ENCODE results near the gene SAMD8. TPM values are rescaled to one million over a fixed set of nuclear protein-coding genes. Genes with fewer than 3 reads are reported as not detected.
"Not testable (repeated sequence)": the region's sequence is repeated elsewhere in the genome, so short reads cannot be mapped to it uniquely, and the experiment has no call there.

Gene SAMD8
- total RNA-seq, 1 experiment from 2014 or later = 23.6 TPM

DNA sequence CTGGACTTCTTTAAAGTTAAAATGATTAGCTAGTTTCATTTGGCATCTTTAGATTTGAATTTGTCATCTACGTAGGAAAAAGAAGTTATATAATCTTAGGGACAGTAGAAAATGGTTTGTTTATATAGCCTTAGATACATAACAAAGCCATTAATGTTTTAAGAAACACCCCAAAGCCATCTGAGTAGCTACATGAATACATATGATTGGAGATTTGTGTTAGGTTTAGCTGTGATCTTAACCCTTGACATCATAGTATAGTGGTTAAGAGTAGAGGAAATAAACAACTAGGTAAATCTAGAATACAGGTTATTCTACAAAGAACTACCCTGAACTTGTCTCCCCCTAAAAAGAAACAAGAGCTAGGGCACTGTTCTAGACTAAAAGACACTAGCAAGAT lies 18.1 kb downstream of the SAMD8 start:
- TF ChIP-seq CEBPB (IDR thresholded peaks at IDR 0.05; ENCODE audit: low read depth) = no peak
- no peak for TF ChIP-seq EZH2phosphoT487 (IDR thresholded peaks at IDR 0.05; ENCODE audit: borderline replicate concordance)
- TF ChIP-seq TCF7L2 (IDR thresholded peaks at IDR 0.05; ENCODE audit: borderline replicate concordance, extremely low read depth, insufficient read depth, insufficient read length) = no peak
- TF ChIP-seq ZNF274 (IDR thresholded peaks at IDR 0.05; ENCODE audit: low read depth, low read length) = no peak
- TF ChIP-seq ZFX (IDR thresholded peaks at IDR 0.05) = no peak
- no peak for TF ChIP-seq FOSL1 (IDR thresholded peaks at IDR 0.05; ENCODE audit: low read depth)
- TF ChIP-seq EZH2 (IDR thresholded peaks at IDR 0.05) = no peak
- TF ChIP-seq, protein P1, sequence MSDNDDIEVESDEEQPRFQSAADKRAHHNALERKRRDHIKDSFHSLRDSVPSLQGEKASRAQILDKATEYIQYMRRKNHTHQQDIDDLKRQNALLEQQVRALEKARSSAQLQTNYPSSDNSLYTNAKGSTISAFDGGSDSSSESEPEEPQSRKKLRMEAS (IDR thresholded peaks at IDR 0.05) = no peak
- TF ChIP-seq RAD21 (IDR thresholded peaks at IDR 0.05; ENCODE audit: low read depth) = no peak
- ATAC-seq = no peak

DNA sequence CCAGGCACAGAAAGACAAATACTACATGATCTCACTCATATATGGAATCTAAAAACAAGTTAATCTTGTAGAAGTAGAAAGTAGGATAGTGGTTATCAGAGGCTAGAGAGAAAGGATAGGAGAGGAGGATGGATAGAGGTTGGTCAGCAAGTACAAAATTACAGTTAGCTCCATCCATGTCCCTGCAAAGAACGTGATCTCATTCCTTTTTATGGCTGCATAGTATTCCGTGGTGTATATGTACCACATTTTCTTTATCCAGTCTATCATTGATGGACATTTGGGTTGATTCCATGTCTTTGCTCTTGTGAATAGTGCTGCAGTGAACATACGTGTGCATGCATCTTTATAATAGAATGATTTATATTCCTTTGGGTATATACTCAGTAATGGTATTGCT lies 22.2 kb downstream of the SAMD8 start:
- CTCF ChIA-PET; H4K20me1 ChIP-seq (ENCODE audit: insufficient read depth); H3K9me3 ChIP-seq (ENCODE audit: control insufficient read depth in 1 of 2, insufficient read depth in 1 of 2, low read depth in 1 of 2, low read length in 2 of 2): not testable (repeated sequence)

More for the DNA sequence above, 18.1 kb downstream of the SAMD8 start:
- no peak overlapping the region for H3K4me2 ChIP-seq (ENCODE audit: low read length)
- CTCF ChIA-PET = no interaction called here
- no peak overlapping the region for H3K27ac ChIP-seq (ENCODE audit: low read depth, low read length)
- intact Hi-C loops (cut with micrococcal nuclease) = no loop called here
- no peak overlapping the region for H2AFZ ChIP-seq (ENCODE audit: low read depth, low read length, poor library complexity, severe bottlenecking)
- POLR2A ChIA-PET = interaction anchor here (0.6 kb wide), 1 partner anchor 149 kb away, joined by 4 read pairs; no protein-coding TSS in a partner anchor
- H4K20me1 ChIP-seq (ENCODE audit: insufficient read depth) = no peaks in the 10 kb centered on the region
- H3K9me3 ChIP-seq (ENCODE audit: control insufficient read depth in 1 of 2, insufficient read depth in 1 of 2, low read depth in 1 of 2, low read length in 2 of 2) = no peaks in the 10 kb centered on the region
- H3K4me1 ChIP-seq (ENCODE audit: control insufficient read depth in 1 of 2, insufficient read depth in 2 of 2, low read length in 2 of 2) = no peaks in the 10 kb centered on the region
- RAD21 ChIA-PET (ENCODE audit: low non-redundant PET in 1 of 2, low total read pairs in 2 of 2, uncharacterized antibody in 2 of 2, unreplicated experiment in 2 of 2) = no interaction called here
- H3K79me2 ChIP-seq (ENCODE audit: insufficient read depth, low read length) = peaks cover 38% of the 10 kb centered on the region; the same call in 1 of the 2 replicates
- H3K9ac ChIP-seq (ENCODE audit: low read length) = no peak overlapping the region
- no peaks in the 10 kb centered on the region for H3K36me3 ChIP-seq (ENCODE audit: control insufficient read depth in 1 of 2, insufficient read depth in 2 of 2, low read length in 2 of 2)
- BruUV-seq (replicated peaks) = no TSS peak
- no peaks in the 10 kb centered on the region for H3K9me2 ChIP-seq (ENCODE audit: insufficient read depth)
- H3K4me3 ChIP-seq (replicated peaks in 1 of 2; ENCODE audit: low read depth in 1 of 2, low read length in 2 of 2) = no peak overlapping the region
- no peak for DNase-seq (ENCODE audit: low read depth, low spot score)
- no peaks in the 10 kb centered on the region for H3K27me3 ChIP-seq (ENCODE audit: insufficient read depth, low read length)

More for the DNA sequence above, 22.2 kb downstream of the SAMD8 start:
- H3K27me3 ChIP-seq (ENCODE audit: insufficient read depth, low read length); DNase-seq (ENCODE audit: low read depth, low spot score); H3K36me3 ChIP-seq (ENCODE audit: control insufficient read depth in 1 of 2, insufficient read depth in 2 of 2, low read length in 2 of 2); H2AFZ ChIP-seq (ENCODE audit: low read depth, low read length, poor library complexity, severe bottlenecking); RAD21 ChIA-PET (ENCODE audit: low non-redundant PET in 1 of 2, low total read pairs in 2 of 2, uncharacterized antibody in 2 of 2, unreplicated experiment in 2 of 2); ATAC-seq; POLR2A ChIA-PET; BruUV-seq (replicated peaks); H3K4me2 ChIP-seq (ENCODE audit: low read length); H3K27ac ChIP-seq (ENCODE audit: low read depth, low read length); H3K4me3 ChIP-seq (replicated peaks in 1 of 2; ENCODE audit: low read depth in 1 of 2, low read length in 2 of 2); H3K9me2 ChIP-seq (ENCODE audit: insufficient read depth); H3K9ac ChIP-seq (ENCODE audit: low read length); intact Hi-C loops (cut with micrococcal nuclease): not testable (repeated sequence)
- Histone ChIP-seq H3K79me2 (ENCODE audit: insufficient read depth, low read length) (peaks cover 33% of the 10 kb centered on the region), H3K4me1 (ENCODE audit: control insufficient read depth in 1 of 2, insufficient read depth in 2 of 2, low read length in 2 of 2) (peaks cover 27 to 29% of the 10 kb centered on the region in 2 experiments)

All from HCT116 (cell line).